Right lobe of liver (tissue), 4 donors: Measurements from ENCODE around the gene ELP2.

Source experiments
- POLR2A ChIP-seq: fragments of 450-650 bp; IDR thresholded peaks from one replicate; pipeline ENCODE4 v1.6.1; 2017; ENCODE audit warnings: antibody characterized with exemption, mild to moderate bottlenecking
- TF ChIP-seq, protein P1 (sequence below), 4 donors: fragments of 200-600 bp in 3 of 4; fragments of 450-650 bp in 1 of 4; IDR thresholded peaks; one replicate each; pipeline versions ENCODE4 v1.5.1 to v1.8.0; 2016 to 2022; ENCODE audit warnings: antibody characterized with exemption in 4 of 4, mild to moderate bottlenecking in 2 of 4
- donor health status: DM: no; HTN: no; CAD: no.
- donor health status: DM: no; HTN: no; CAD: no.
- donor health status: DM: no; HTN: yes; CAD: no.

DNA sequence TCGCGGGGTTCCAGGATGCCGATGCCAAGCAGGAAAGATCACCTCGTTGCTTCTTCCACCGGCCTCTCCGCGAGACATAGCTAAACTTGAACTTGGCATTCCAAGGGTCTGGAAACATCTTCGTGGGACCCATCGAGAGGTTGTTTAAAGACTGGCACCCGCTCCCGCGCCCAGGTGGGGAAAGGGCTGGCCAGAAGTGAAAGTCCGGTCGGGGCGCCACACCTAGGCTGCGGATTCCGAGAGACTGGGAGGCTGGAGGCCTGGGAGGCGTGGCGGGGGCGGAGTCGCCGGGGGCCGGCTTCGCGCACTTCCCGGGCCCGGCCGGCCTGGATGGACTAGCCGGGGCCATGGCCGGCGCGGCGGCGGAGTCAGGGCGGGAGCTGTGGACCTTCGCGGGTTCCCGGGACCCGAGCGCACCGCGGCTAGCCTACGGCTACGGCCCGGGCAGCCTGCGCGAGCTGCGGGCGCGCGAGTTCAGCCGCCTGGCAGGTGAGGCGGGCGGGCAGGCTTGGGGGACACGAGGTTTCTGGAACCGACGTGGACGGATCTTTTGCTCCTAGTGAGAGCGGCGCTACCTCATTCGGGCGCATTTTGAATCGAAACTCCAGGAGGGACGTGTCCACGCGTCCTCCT lies 57.6 kb downstream of the ELP2 start, which contains the start of gene MOCOS:
- TF ChIP-seq POLR2A = peak; percentile 94
- TF ChIP-seq, protein P1, sequence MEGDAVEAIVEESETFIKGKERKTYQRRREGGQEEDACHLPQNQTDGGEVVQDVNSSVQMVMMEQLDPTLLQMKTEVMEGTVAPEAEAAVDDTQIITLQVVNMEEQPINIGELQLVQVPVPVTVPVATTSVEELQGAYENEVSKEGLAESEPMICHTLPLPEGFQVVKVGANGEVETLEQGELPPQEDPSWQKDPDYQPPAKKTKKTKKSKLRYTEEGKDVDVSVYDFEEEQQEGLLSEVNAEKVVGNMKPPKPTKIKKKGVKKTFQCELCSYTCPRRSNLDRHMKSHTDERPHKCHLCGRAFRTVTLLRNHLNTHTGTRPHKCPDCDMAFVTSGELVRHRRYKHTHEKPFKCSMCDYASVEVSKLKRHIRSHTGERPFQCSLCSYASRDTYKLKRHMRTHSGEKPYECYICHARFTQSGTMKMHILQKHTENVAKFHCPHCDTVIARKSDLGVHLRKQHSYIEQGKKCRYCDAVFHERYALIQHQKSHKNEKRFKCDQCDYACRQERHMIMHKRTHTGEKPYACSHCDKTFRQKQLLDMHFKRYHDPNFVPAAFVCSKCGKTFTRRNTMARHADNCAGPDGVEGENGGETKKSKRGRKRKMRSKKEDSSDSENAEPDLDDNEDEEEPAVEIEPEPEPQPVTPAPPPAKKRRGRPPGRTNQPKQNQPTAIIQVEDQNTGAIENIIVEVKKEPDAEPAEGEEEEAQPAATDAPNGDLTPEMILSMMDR (IDR thresholded peaks at IDR 0.05) = peak in 1 of 4 donors; percentile 3
